ENCODE measurements around the gene ABCE1. TPM values are rescaled to one million over a fixed set of nuclear protein-coding genes. Genes with fewer than 3 reads are reported as not detected.

The ABCE1 gene
- total RNA-seq, 1 experiment from 2014 or later: 153 TPM

DNA sequence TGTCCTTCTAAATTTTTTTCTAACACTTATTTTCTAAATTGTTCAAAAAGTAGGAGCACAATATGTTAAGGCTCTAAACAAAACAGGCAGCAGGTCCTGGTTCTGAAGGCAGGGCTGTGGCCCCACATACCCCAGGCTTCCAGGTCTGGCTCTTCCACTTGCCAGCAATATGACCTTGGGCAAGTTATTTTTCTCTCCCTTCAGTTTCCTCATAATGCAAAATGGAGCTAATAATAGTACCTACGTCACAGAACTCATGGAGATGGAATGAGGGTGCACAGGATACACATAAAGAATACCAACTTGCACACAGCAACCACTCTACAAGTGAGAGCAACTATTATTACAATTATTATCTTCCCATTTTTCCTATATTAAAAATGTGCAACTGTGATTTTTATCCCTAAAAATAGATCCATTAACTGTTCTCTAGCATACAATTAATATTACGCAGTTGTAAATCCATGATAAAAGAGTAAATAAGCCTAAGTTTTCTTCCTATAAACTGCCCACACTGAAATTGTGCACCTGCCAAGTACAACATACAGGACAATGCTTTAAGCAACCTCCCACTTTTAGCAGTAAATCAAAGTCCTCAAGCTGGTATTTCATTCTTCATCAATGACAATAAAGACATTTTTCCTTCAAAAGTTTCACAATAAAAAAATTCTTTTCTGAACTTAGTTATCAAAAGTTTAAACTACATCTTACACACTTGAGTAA, 55.2 kb downstream of the ABCE1 start:
- no peak for DNase-seq
- intact Hi-C loops (cut with micrococcal nuclease): loop anchor here (5.0 to 10.0 kb wide), 3 partner anchors 59 to 461 kb away; partner anchors contain the start of gene MMAA
- CTCF ChIA-PET: no interaction called here
- H3K79me2 ChIP-seq (ENCODE audit: low read length): no peaks in the 10 kb centered on the region
- no peak overlapping the region for H3K27ac ChIP-seq (ENCODE audit: low read length)
- H3K9ac ChIP-seq (ENCODE audit: low read length): no peak overlapping the region
- no peaks in the 10 kb centered on the region for H4K20me1 ChIP-seq (ENCODE audit: low read length)
- POLR2A ChIA-PET (ENCODE audit: unreplicated experiment): no interaction called here
- no peaks in the 10 kb centered on the region for H3K27me3 ChIP-seq (ENCODE audit: low read length)
- H3K4me2 ChIP-seq (ENCODE audit: low read length): no peak overlapping the region
- no peaks in the 10 kb centered on the region for H3F3A ChIP-seq (ENCODE audit: low read length, unreplicated experiment)
- ATAC-seq: no peak
- peaks cover 55% of the 10 kb centered on the region for H3K36me3 ChIP-seq (ENCODE audit: low read depth, low read length)
- H3K9me2 ChIP-seq (replicated peaks; ENCODE audit: low read length): no peaks in the 10 kb centered on the region
- H3K9me3 ChIP-seq (ENCODE audit: low read length): no peaks in the 10 kb centered on the region
- TF ChIP-seq, protein P1, sequence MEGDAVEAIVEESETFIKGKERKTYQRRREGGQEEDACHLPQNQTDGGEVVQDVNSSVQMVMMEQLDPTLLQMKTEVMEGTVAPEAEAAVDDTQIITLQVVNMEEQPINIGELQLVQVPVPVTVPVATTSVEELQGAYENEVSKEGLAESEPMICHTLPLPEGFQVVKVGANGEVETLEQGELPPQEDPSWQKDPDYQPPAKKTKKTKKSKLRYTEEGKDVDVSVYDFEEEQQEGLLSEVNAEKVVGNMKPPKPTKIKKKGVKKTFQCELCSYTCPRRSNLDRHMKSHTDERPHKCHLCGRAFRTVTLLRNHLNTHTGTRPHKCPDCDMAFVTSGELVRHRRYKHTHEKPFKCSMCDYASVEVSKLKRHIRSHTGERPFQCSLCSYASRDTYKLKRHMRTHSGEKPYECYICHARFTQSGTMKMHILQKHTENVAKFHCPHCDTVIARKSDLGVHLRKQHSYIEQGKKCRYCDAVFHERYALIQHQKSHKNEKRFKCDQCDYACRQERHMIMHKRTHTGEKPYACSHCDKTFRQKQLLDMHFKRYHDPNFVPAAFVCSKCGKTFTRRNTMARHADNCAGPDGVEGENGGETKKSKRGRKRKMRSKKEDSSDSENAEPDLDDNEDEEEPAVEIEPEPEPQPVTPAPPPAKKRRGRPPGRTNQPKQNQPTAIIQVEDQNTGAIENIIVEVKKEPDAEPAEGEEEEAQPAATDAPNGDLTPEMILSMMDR (conservative IDR thresholded peaks at IDR 0.05; ENCODE audit: low read depth, low read length): no peak
- no peak for TF ChIP-seq EZH2phosphoT487 (IDR thresholded peaks at IDR 0.05; ENCODE audit: borderline replicate concordance, low read length)
- no peak for TF ChIP-seq EZH2 (IDR thresholded peaks at IDR 0.05; ENCODE audit: low read length, unreplicated experiment)
- H3K4me3 ChIP-seq (ENCODE audit: low read length): no peak overlapping the region
- BruUV-seq (replicated peaks): no TSS peak
- no peak overlapping the region for H2AFZ ChIP-seq (ENCODE audit: low read length)
- no peaks in the 10 kb centered on the region for H3K4me1 ChIP-seq (ENCODE audit: insufficient read depth, low read length)

DNA sequence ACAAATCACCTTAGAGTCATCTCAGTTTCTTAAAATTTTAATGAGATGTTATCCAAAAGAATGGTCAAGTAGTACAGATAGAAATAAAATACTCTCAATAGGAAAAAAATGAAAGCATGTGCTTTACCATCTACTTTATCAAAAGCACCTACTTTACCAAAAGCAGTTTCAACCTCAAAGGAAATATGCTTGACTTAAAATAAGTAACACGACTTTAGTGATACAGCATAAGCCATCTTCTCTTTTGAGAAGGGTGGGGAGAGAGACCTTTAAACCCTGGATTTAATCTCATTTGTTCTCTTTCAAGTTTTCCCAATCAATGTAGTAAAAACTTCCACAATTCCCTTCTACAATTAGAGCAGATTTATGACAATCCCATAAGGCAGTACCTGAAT, 55.8 kb downstream of the ABCE1 start:
- DNase-seq (no peak), ATAC-seq (no peak)
- Histone ChIP-seq H3K9ac (ENCODE audit: low read length) (no peak overlapping the region), H2AFZ (ENCODE audit: low read length) (no peak overlapping the region), H3F3A (ENCODE audit: low read length, unreplicated experiment) (no peaks in the 10 kb centered on the region), H3K9me2 (replicated peaks; ENCODE audit: low read length) (no peaks in the 10 kb centered on the region), H3K4me1 (ENCODE audit: insufficient read depth, low read length) (no peaks in the 10 kb centered on the region), H3K27ac (ENCODE audit: low read length) (no peak overlapping the region), H3K4me2 (ENCODE audit: low read length) (no peak overlapping the region), H3K27me3 (ENCODE audit: low read length) (no peaks in the 10 kb centered on the region), H3K9me3 (ENCODE audit: low read length) (no peaks in the 10 kb centered on the region), H3K4me3 (ENCODE audit: low read length) (no peak overlapping the region), H4K20me1 (ENCODE audit: low read length) (no peaks in the 10 kb centered on the region), H3K79me2 (ENCODE audit: low read length) (0 out of 2 replicates have a peak, but pooled peaks cover 3% of the 10 kb centered on the region), H3K36me3 (ENCODE audit: low read depth, low read length) (peaks cover 54% of the 10 kb centered on the region)
- intact Hi-C loops (cut with micrococcal nuclease): loop anchor here (5.0 to 10.0 kb wide), 3 partner anchors 58 to 461 kb away; partner anchors contain the start of gene MMAA
- ChIA-PET POLR2A (ENCODE audit: unreplicated experiment) (no interaction called here), CTCF (no interaction called here)
- no TSS peak for BruUV-seq (replicated peaks)
- TF ChIP-seq, protein P1 (conservative IDR thresholded peaks at IDR 0.05; ENCODE audit: low read depth, low read length): no peak
- TF ChIP-seq EZH2phosphoT487 (IDR thresholded peaks at IDR 0.05; ENCODE audit: borderline replicate concordance, low read length) (no peak), EZH2 (IDR thresholded peaks at IDR 0.05; ENCODE audit: low read length, unreplicated experiment) (no peak)

DNA sequence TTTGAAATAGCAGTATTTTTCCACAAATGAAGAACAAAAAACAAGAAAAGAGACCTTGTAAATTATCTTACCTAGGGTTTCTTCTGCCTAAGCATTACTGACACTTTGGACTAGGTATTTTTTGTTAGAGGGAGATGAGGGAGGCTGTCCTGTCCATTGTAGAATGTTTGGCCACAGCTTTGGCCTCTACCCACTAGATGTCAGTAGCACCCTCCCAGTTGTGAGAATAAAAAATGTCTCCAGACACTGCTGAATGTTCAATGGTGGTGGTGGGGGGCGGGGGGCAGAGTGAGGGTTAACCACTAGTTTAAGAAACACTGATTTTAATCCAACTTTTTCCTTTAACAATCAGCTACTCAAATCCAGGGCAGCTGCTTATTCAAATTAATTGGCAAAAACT, 56.5 kb downstream of the ABCE1 start:
- Histone ChIP-seq H3K4me2 (ENCODE audit: low read length) (no peak overlapping the region), H3K27ac (ENCODE audit: low read length) (no peak overlapping the region), H3K9me2 (replicated peaks; ENCODE audit: low read length) (no peaks in the 10 kb centered on the region), H3K36me3 (ENCODE audit: low read depth, low read length) (peaks cover 52% of the 10 kb centered on the region), H3K4me1 (ENCODE audit: insufficient read depth, low read length) (no peaks in the 10 kb centered on the region), H4K20me1 (ENCODE audit: low read length) (no peaks in the 10 kb centered on the region), H3K27me3 (ENCODE audit: low read length) (no peaks in the 10 kb centered on the region), H2AFZ (ENCODE audit: low read length) (no peak overlapping the region), H3K4me3 (ENCODE audit: low read length) (no peak overlapping the region), H3K9ac (ENCODE audit: low read length) (no peak overlapping the region), H3F3A (ENCODE audit: low read length, unreplicated experiment) (no peaks in the 10 kb centered on the region), H3K9me3 (ENCODE audit: low read length) (no peaks in the 10 kb centered on the region), H3K79me2 (ENCODE audit: low read length) (0 out of 2 replicates have a peak, but pooled peaks cover 5% of the 10 kb centered on the region)
- ChIA-PET CTCF (no interaction called here), POLR2A (ENCODE audit: unreplicated experiment) (no interaction called here)
- TF ChIP-seq, protein P1 (conservative IDR thresholded peaks at IDR 0.05; ENCODE audit: low read depth, low read length): peak; percentile 75
- TF ChIP-seq EZH2 (IDR thresholded peaks at IDR 0.05; ENCODE audit: low read length, unreplicated experiment): no peak
- no TSS peak for BruUV-seq (replicated peaks)
- ATAC-seq (peak; percentile 75), DNase-seq (peak; percentile 47)
- intact Hi-C loops (cut with micrococcal nuclease): loop anchor here (5.0 to 10.0 kb wide), 3 partner anchors 58 to 460 kb away; partner anchors contain the start of gene MMAA

Data from PC-3 (cell line).